GM12891 (cell line): ENCODE measurements around the gene DRAP1.

ENCODE experiments used
- DNase-seq: peaks from one replicate; pipeline ENCODE4 v3.0.0; 2011; ENCODE audit warnings: low spot score; ENCODE audit not compliant: insufficient read length
- FAIRE-seq: peaks from 2 replicates; lab custom pipeline; 2011; peaks lifted over from hg19 to GRCh38; lab: Jason Lieb, UNC
- PAX5 ChIP-seq: IDR thresholded peaks from 2 replicates; pipeline ENCODE4 v1.6.1; 2011; ENCODE audit warnings: low read length, moderate library complexity, mild to moderate bottlenecking; ENCODE audit not compliant: insufficient read depth, severe bottlenecking
- POLR2A ChIP-seq: IDR thresholded peaks from 2 replicates; pipeline ENCODE4 v1.6.1; 2011; ENCODE audit warnings: low read depth, low read length, control low read depth
- POLR2AphosphoS5 ChIP-seq: IDR thresholded peaks from 2 replicates; pipeline ENCODE4 v1.6.1; 2011; ENCODE audit warnings: low read depth, low read length, control low read depth
- POU2F2 ChIP-seq: IDR thresholded peaks from 2 replicates; pipeline ENCODE4 v1.6.1; 2011; ENCODE audit warnings: low read depth, mild to moderate bottlenecking, control low read depth, low read length, moderate library complexity
- SPI1 ChIP-seq: IDR thresholded peaks from 2 replicates; pipeline ENCODE4 v1.6.1; 2011; ENCODE audit warnings: low read depth, low read length, control low read depth
- TAF1 ChIP-seq: IDR thresholded peaks from 2 replicates; pipeline ENCODE4 v1.6.1; 2011; ENCODE audit warnings: low read depth, low read length, control low read depth

Gene DRAP1

GRCh38 chr11:65917434-65918210, 1.6 kb upstream of the DRAP1 start:
- TF ChIP-seq TAF1, result no peak
- TF ChIP-seq POU2F2, result no peak
- no peak for TF ChIP-seq POLR2A
- no peak for TF ChIP-seq SPI1
- no peak for TF ChIP-seq PAX5
- no peak for TF ChIP-seq POLR2AphosphoS5
- no peak for FAIRE-seq
- DNase-seq, result no peak

- peak; percentile 10 for TF ChIP-seq PAX5
- TF ChIP-seq SPI1, result no peak
- peak; percentile 62 for DNase-seq
- FAIRE-seq, result peak; percentile 66
Measured at GRCh38 chr11:65918211-65919140, 750 bp upstream of the DRAP1 start, which contains the start of gene C11orf68. Gene C11orf68 (minus strand): TSS chr11:65919062. CDS start chr11:65919031, 31 bp downstream.

- no peak for TF ChIP-seq SPI1
- no peak for TF ChIP-seq PAX5
- TF ChIP-seq POLR2A, result no peak
- no peak for TF ChIP-seq POU2F2
- no peak for TF ChIP-seq POLR2AphosphoS5
- TF ChIP-seq TAF1, result no peak
- DNase-seq (peak; percentile 70), FAIRE-seq (no peak)
Measured at GRCh38 chr11:65919573-65920371, 546 bp downstream of the DRAP1 start.

- DNase-seq (no peak), FAIRE-seq (no peak)
- TF ChIP-seq POU2F2 (no peak), SPI1 (no peak), POLR2A (no peak), PAX5 (no peak), POLR2AphosphoS5 (no peak), TAF1 (no peak)
Measured at GRCh38 chr11:65920372-65920802, 1.2 kb downstream of the DRAP1 start.

GRCh38 chr11:65921033-65921555, 1.9 kb downstream of the DRAP1 start:
- TF ChIP-seq POU2F2 (no peak), SPI1 (no peak), PAX5 (no peak), POLR2AphosphoS5 (no peak), TAF1 (no peak), POLR2A (no peak)
- no peak for DNase-seq
- FAIRE-seq, result no peak

GRCh38 chr11:65921876-65922275, 2.6 kb downstream of the DRAP1 start:
- no peak for DNase-seq
- no peak for FAIRE-seq
- TF ChIP-seq SPI1 (no peak), POLR2AphosphoS5 (no peak), PAX5 (no peak), POU2F2 (no peak), TAF1 (no peak), POLR2A (no peak)

- FAIRE-seq, result no peak
- no peak for DNase-seq
- TF ChIP-seq POU2F2 (no peak), POLR2A (no peak), TAF1 (no peak), PAX5 (no peak), POLR2AphosphoS5 (no peak)
Measured at GRCh38 chr11:65922565-65922964, 3.3 kb downstream of the DRAP1 start.

- no peak for TF ChIP-seq POLR2A
- TF ChIP-seq SPI1, result no peak
- no peak for TF ChIP-seq POLR2AphosphoS5
- no peak for TF ChIP-seq POU2F2
- no peak for TF ChIP-seq TAF1
- TF ChIP-seq PAX5, result no peak
- DNase-seq, result no peak
- no peak for FAIRE-seq
Measured at GRCh38 chr11:65925397-65925796, 6.2 kb downstream of the DRAP1 start.
